ENCODE measurements around the gene HECTD3. TPM values are rescaled to one million over a fixed set of nuclear protein-coding genes. Genes with fewer than 3 reads are reported as not detected.

Gene HECTD3
- total and polyA plus RNA-seq, 4 donors = 24.2 to 48.7 (median 38.6) TPM

Other genes with a start within 250 kb of the HECTD3 start
- gene RPS8, start 235.8 kb downstream of the HECTD3 start, total RNA-seq = 1,000 to 10,000 TPM; 1,373 to 1,500 TPM
- gene RPS8, start 235.8 kb downstream of the HECTD3 start, polyA plus RNA-seq = 1,000 to 10,000 TPM; 2,358 to 3,400 TPM
- under 1 TPM; 0.30 to 0.32 TPM for gene BEST4, start 223.2 kb downstream of the HECTD3 start, total RNA-seq
- 1 to 10 TPM; 1.1 to 1.8 TPM for gene BEST4, start 223.2 kb downstream of the HECTD3 start, polyA plus RNA-seq
- 10 to 100 TPM; 28.8 to 84.3 TPM for gene PLK3, start 210.9 kb downstream of the HECTD3 start, total RNA-seq
- gene PLK3, start 210.9 kb downstream of the HECTD3 start, polyA plus RNA-seq = 10 to 100 TPM; 16.2 to 73.3 TPM
- gene DYNLT4, start 204.0 kb downstream of the HECTD3 start, total RNA-seq = under 1 TPM; 0.81 to 0.87 TPM
- 1 to 10 TPM in 1 of 2 donors, not detected in 1; 3.0 TPM for gene DYNLT4, start 204.0 kb downstream of the HECTD3 start, polyA plus RNA-seq
- 10 to 100 TPM; 38.5 to 41.1 TPM for gene BTBD19, start 202.8 kb downstream of the HECTD3 start, total RNA-seq
- gene BTBD19, start 202.8 kb downstream of the HECTD3 start, polyA plus RNA-seq = 10 to 100 TPM in 1 of 2 donors, 1 to 10 TPM in 1; 5.1 to 35.4 TPM
- gene PTCH2, start 168.1 kb downstream of the HECTD3 start, total RNA-seq = 1 to 10 TPM; 1.7 to 6.3 TPM
- gene PTCH2, start 168.1 kb downstream of the HECTD3 start, polyA plus RNA-seq = 1 to 10 TPM in 1 of 2 donors, under 1 TPM in 1; 0.38 to 6.7 TPM
- 10 to 100 TPM; 17.5 to 24.6 TPM for gene EIF2B3, start 24.7 kb downstream of the HECTD3 start, total RNA-seq
- 10 to 100 TPM; 14.7 to 18.8 TPM for gene EIF2B3, start 24.7 kb downstream of the HECTD3 start, polyA plus RNA-seq
- 10 to 100 TPM; 54.6 to 76.2 TPM for gene UROD, start 930 bp upstream of the HECTD3 start, total RNA-seq
- 100 to 1,000 TPM in 1 of 2 donors, 10 to 100 TPM in 1; 74.4 to 128 TPM for gene UROD, start 930 bp upstream of the HECTD3 start, polyA plus RNA-seq
- gene ZSWIM5, start 195.3 kb upstream of the HECTD3 start, total RNA-seq = 1 to 10 TPM; 2.1 to 2.8 TPM
- 1 to 10 TPM in 1 of 2 donors, under 1 TPM in 1; 0.25 to 1.4 TPM for gene ZSWIM5, start 195.3 kb upstream of the HECTD3 start, polyA plus RNA-seq